Suprapubic skin (tissue), 3 donors: Measurements from ENCODE around the gene ERBB4.

Experiments
- EP300 ChIP-seq: sonication (generic); formaldehyde crosslinking; IDR thresholded peaks from one replicate; pipeline ENCODE4 v1.6.1; 2017; ENCODE audit warnings: antibody characterized with exemption
- POLR2A ChIP-seq, 2 donors: fragments of 450-650 bp; IDR thresholded peaks; one replicate each; pipeline ENCODE4 v1.6.1; 2017; ENCODE audit warnings: antibody characterized with exemption in 2 of 2, mild to moderate bottlenecking in 2 of 2, moderate library complexity in 2 of 2
- TF ChIP-seq, protein P1 (sequence below), 2 donors: fragments of 200-600 bp in 1 of 2; fragments of 450-650 bp in 1 of 2; sonication (generic) in 1 of 2; IDR thresholded peaks; one replicate each; pipeline ENCODE4 v1.5.1; 2016 to 2019; ENCODE audit warnings: antibody characterized with exemption in 2 of 2, mild to moderate bottlenecking in 1 of 2, moderate library complexity in 1 of 2

DNA sequence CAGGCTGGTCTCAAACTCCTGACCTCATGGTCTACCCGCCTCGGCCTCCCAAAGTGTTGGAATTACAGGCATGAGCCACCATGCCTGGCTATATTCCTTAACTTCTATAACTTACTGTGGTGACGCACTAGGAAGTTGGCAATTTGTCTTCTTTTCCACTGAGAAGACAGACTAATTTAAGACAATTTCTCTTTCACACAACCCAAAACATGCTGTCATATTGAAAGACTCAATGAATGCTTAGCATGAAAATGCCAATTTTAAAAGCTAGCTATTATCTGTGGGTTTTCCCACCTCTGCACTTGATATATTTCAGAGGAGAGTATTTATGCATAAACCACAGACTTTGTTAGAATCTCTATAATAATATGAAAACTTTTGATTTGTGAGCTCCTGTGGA is 84.5 kb downstream of the ERBB4 start:
- no peak for TF ChIP-seq EP300
- TF ChIP-seq, protein P1, sequence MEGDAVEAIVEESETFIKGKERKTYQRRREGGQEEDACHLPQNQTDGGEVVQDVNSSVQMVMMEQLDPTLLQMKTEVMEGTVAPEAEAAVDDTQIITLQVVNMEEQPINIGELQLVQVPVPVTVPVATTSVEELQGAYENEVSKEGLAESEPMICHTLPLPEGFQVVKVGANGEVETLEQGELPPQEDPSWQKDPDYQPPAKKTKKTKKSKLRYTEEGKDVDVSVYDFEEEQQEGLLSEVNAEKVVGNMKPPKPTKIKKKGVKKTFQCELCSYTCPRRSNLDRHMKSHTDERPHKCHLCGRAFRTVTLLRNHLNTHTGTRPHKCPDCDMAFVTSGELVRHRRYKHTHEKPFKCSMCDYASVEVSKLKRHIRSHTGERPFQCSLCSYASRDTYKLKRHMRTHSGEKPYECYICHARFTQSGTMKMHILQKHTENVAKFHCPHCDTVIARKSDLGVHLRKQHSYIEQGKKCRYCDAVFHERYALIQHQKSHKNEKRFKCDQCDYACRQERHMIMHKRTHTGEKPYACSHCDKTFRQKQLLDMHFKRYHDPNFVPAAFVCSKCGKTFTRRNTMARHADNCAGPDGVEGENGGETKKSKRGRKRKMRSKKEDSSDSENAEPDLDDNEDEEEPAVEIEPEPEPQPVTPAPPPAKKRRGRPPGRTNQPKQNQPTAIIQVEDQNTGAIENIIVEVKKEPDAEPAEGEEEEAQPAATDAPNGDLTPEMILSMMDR (IDR thresholded peaks at IDR 0.05) = no peak
- no peak for TF ChIP-seq POLR2A (IDR thresholded peaks at IDR 0.05)
